ENCODE results near the gene AAK1. TPM values are rescaled to one million over a fixed set of nuclear protein-coding genes. Genes with fewer than 3 reads are reported as not detected.
A peak's percentile ranks its signal among the peaks of the same experiment; 100 is the strongest.

Gene AAK1
- polyA plus RNA-seq, 1 of the 3 experiments (the other 2 are of a cell fraction), result 13.4 TPM

GRCh38 chr2:69565431-69565839 lies 78.1 kb downstream of the AAK1 start:
- Histone ChIP-seq H3K9me2 (no peaks in the 10 kb centered on the region), H3K27me3 (ENCODE audit: insufficient read depth) (no peaks in the 10 kb centered on the region), H3K4me3 (ENCODE audit: low read depth in 2 of 2, low read length in 1 of 2) (no peak overlapping the region), H3K4me1 (ENCODE audit: control insufficient read depth in 1 of 2, insufficient read depth in 2 of 2, low read depth in 1 of 2, low read length in 1 of 2) (peaks cover 2 to 32% of the 10 kb centered on the region in 2 experiments), H3F3A (replicated peaks; ENCODE audit: insufficient read depth) (peaks cover 41% of the 10 kb centered on the region), H3K36me3 (replicated peaks in 1 of 2; ENCODE audit: control insufficient read depth in 1 of 2, insufficient read depth in 2 of 2, low read length in 1 of 2) (peaks cover 0 to 3% of the 10 kb centered on the region in 2 experiments), H3K9me3 (no peaks in the 10 kb centered on the region), H3K27ac (ENCODE audit: low read depth in 2 of 2, low read length in 1 of 2) (no peak overlapping the region), H2AFZ (ENCODE audit: low read depth) (no peak overlapping the region), H4K20me1 (ENCODE audit: insufficient read depth) (peaks cover 80% of the 10 kb centered on the region), H3K4me2 (no peak overlapping the region), H3K79me2 (ENCODE audit: insufficient read depth) (peaks cover 87% of the 10 kb centered on the region), H3K9ac (no peak overlapping the region)
- 67% methylated on average over 1 of the region's 3 CpGs for WGBS (ENCODE audit: low lambda C conversion rate)
- POLR2A ChIA-PET, result no interaction called here
- TF ChIP-seq RAD21 (IDR thresholded peaks at IDR 0.05; ENCODE audit: low read length) (peak; percentile 46), CTCF (IDR thresholded peaks at IDR 0.05) (peak; percentile 80), FOXM1 (IDR thresholded peaks at IDR 0.05; ENCODE audit: low read depth) (no peak), SMC3 (IDR thresholded peaks at IDR 0.05; ENCODE audit: low read depth, low read length) (peak; percentile 37; the same call in 1 of the 2 replicates)
- peak; percentile 65 for DNase-seq
- CTCF ChIA-PET, result interaction anchor here (0.6 to 9.4 kb wide), 36 partner anchors 8 to 260 kb away, joined by 3 to 53 read pairs (median 4); partner anchors contain the start of genes AAK1 and NFU1

GRCh38 chr2:69564604-69565003 lies 78.9 kb downstream of the AAK1 start:
- no peak for TF ChIP-seq POLR2AphosphoS5 (IDR thresholded peaks at IDR 0.05; ENCODE audit: low read depth, low read length)
- no peak for TF ChIP-seq USF2 (IDR thresholded peaks at IDR 0.05; ENCODE audit: borderline replicate concordance, low read depth, low read length)
- TF ChIP-seq TEAD4 (IDR thresholded peaks at IDR 0.05; ENCODE audit: borderline replicate concordance, insufficient read depth), result no peak
- no peak for TF ChIP-seq SIN3A (IDR thresholded peaks at IDR 0.05; ENCODE audit: borderline replicate concordance, low read depth, low read length)
- TF ChIP-seq IRF3 (IDR thresholded peaks at IDR 0.05; ENCODE audit: low read depth, low read length), result no peak
- TF ChIP-seq USF1 (IDR thresholded peaks at IDR 0.05; ENCODE audit: borderline replicate concordance, low read depth), result no peak
- TF ChIP-seq RFX5 (IDR thresholded peaks at IDR 0.05; ENCODE audit: low read length), result no peak
- no peak for TF ChIP-seq PBX3 (IDR thresholded peaks at IDR 0.05)
- TF ChIP-seq FOXJ3 (CRISPR knock-in tag; IDR thresholded peaks at IDR 0.05), result no peak
- no peak for TF ChIP-seq NFIC (IDR thresholded peaks at IDR 0.05; ENCODE audit: borderline replicate concordance)
- no peak for TF ChIP-seq TCF12 (IDR thresholded peaks at IDR 0.05)
- TF ChIP-seq MAX (IDR thresholded peaks at IDR 0.05; ENCODE audit: low read depth), result no peak
- TF ChIP-seq RAD21 (IDR thresholded peaks at IDR 0.05; ENCODE audit: low read length), result no peak
- no peak for TF ChIP-seq NRF1 (IDR thresholded peaks at IDR 0.05; ENCODE audit: low read depth, low read length)
- TF ChIP-seq RXRA (IDR thresholded peaks at IDR 0.05; ENCODE audit: borderline replicate concordance, low read depth), result no peak
- TF ChIP-seq GATA2 (CRISPR knock-in tag; IDR thresholded peaks at IDR 0.05), result no peak
- TF ChIP-seq YY1 (IDR thresholded peaks at IDR 0.05; ENCODE audit: low read depth), result no peak
- TF ChIP-seq FOSL2 (IDR thresholded peaks at IDR 0.05; ENCODE audit: borderline replicate concordance, low read depth), result no peak
- H3K4me2 ChIP-seq, result no peak overlapping the region
- H2AFZ ChIP-seq (ENCODE audit: low read depth), result no peak overlapping the region
- peaks cover 7 to 31% of the 10 kb centered on the region in 2 experiments for H3K4me1 ChIP-seq (ENCODE audit: control insufficient read depth in 1 of 2, insufficient read depth in 2 of 2, low read depth in 1 of 2, low read length in 1 of 2)
- no peaks in the 10 kb centered on the region for H3K9me2 ChIP-seq
- peaks cover 87% of the 10 kb centered on the region for H3K79me2 ChIP-seq (ENCODE audit: insufficient read depth)
- DNase-seq, result no peak
- H3K27ac ChIP-seq (ENCODE audit: low read depth in 2 of 2, low read length in 1 of 2), result no peak overlapping the region
- H3K4me3 ChIP-seq (ENCODE audit: low read depth in 2 of 2, low read length in 1 of 2), result no peak overlapping the region
- peaks cover 40% of the 10 kb centered on the region for H3F3A ChIP-seq (replicated peaks; ENCODE audit: insufficient read depth)
- POLR2A ChIA-PET, result no interaction called here
- no peaks in the 10 kb centered on the region for H3K27me3 ChIP-seq (ENCODE audit: insufficient read depth)
- H4K20me1 ChIP-seq (ENCODE audit: insufficient read depth), result peaks cover 80% of the 10 kb centered on the region
- no peaks in the 10 kb centered on the region for H3K9me3 ChIP-seq
- H3K36me3 ChIP-seq (replicated peaks in 1 of 2; ENCODE audit: control insufficient read depth in 1 of 2, insufficient read depth in 2 of 2, low read length in 1 of 2), result peaks cover 0 to 1% of the 10 kb centered on the region in 2 experiments
- H3K9ac ChIP-seq, result no peak overlapping the region
- 88% methylated on average over 3 of the region's 3 CpGs for WGBS (ENCODE audit: low lambda C conversion rate)
- CTCF ChIA-PET, result interaction anchor here (0.6 to 9.4 kb wide), 32 partner anchors 9 to 260 kb away, joined by 3 to 53 read pairs (median 4); partner anchors contain the start of gene NFU1
